Activated T-helper 1 cell treated with anti-CD3 and anti-CD28 coated beads, Interleukin-12 subunit alpha, Interleukin-12 subunit beta, Interleukin-2, Interleukin-4 antibody, amounts not matched to agents 30 ng/mL and 10 ng/mL and 1 ng/mL, durations not matched to agents 14 hours and 24 hours and 36 hours (primary cell): ENCODE data around the gene RBM3. TPM values are rescaled to one million over a fixed set of nuclear protein-coding genes. Genes with fewer than 3 reads are reported as not detected.

Experiments
- DNase-seq: peaks from one replicate; pipeline ENCODE4 v3.0.0; 2021; ENCODE audit warnings: low spot score
- H3K27ac Mint-ChIP-seq: one replicate; pipeline ENCODE4 v1.8.0; 2021; ENCODE audit warnings: mild to moderate bottlenecking, mixed read lengths
- H3K27me3 Mint-ChIP-seq: one replicate; pipeline ENCODE4 v1.8.0; 2022; ENCODE audit warnings: mild to moderate bottlenecking, moderate library complexity, mixed read lengths; ENCODE audit not compliant: insufficient read depth
- H3K36me3 Mint-ChIP-seq: one replicate; pipeline ENCODE4 v1.8.0; 2021; ENCODE audit warnings: low read depth, mixed read lengths
- H3K4me1 Mint-ChIP-seq: one replicate; pipeline ENCODE4 v1.8.0; 2021; ENCODE audit warnings: low read depth, mixed read lengths
- H3K4me3 Mint-ChIP-seq: one replicate; pipeline ENCODE4 v1.8.0; 2021; ENCODE audit warnings: mild to moderate bottlenecking, moderate library complexity, mixed read lengths
- H3K9me3 Mint-ChIP-seq: one replicate; pipeline ENCODE4 v1.8.0; 2021; ENCODE audit warnings: mixed read lengths
- intact Hi-C: fragments of 100-400 bp; cut with micrococcal nuclease; formaldehyde crosslinking; loops from one replicate; pipeline ENCODE4 v1.15.1; 2024
- total RNA-seq: library from RNA; stranded (reverse); gene quantifications from 2 replicates; pipeline ENCODE4 v1.2.3, GENCODE V29; 2022

RBM3 gene
- total RNA-seq, 1 donor from 2014 or later: 318 TPM

DNA sequence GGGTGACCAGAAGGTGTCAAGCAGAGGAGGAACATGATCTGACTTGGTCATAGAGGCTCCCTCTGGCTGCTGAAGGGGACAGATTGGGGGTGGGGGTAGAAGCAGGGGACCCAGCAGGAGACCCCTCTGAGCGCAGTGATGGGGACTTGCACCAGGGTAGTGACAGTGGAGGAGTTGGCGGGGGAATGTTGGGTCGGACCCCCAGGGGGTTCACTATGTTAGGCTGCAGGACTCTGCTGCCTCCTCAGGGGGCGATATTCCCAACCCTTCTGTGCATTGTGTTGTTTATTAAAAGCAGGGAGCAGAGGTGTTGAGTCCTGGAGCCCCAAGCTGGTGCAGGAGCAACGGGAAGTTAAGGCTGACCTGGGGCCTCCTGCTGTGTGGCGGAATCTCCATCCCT, 31.8 kb downstream of the RBM3 start:
- Mint-ChIP-seq H3K27me3 (no peaks in the 10 kb centered on the region), H3K36me3 (peaks cover 3% of the 10 kb centered on the region), H3K4me3 (no peak overlapping the region), H3K4me1 (no peaks in the 10 kb centered on the region), H3K9me3 (no peaks in the 10 kb centered on the region), H3K27ac (no peak overlapping the region)
- intact Hi-C loops: no loop called here
- DNase-seq: no peak

DNA sequence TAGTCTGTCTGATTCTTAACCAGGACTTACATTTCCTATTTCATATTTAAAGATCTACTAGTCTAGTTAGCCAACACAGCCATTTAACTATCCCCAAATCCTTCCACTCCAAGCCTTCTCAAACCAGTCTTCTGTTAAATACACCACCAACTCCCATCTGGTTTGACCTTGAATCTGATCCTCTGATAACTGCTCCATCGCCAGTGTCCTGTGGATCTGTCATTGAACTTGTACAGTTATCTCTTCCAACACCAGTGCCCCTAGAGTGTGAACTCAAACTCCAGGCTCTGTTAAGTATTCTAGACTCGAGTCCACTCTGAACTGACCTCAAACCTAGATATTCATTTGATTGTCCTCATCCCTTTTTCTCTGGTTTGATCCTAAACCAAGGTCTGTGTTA, 37.4 kb downstream of the RBM3 start:
- Mint-ChIP-seq H3K27me3 (no peaks in the 10 kb centered on the region), H3K4me1 (no peaks in the 10 kb centered on the region), H3K9me3 (no peaks in the 10 kb centered on the region), H3K4me3 (no peak overlapping the region), H3K36me3 (no peaks in the 10 kb centered on the region), H3K27ac (no peak overlapping the region)
- intact Hi-C loops: no loop called here
- no peak for DNase-seq

DNA sequence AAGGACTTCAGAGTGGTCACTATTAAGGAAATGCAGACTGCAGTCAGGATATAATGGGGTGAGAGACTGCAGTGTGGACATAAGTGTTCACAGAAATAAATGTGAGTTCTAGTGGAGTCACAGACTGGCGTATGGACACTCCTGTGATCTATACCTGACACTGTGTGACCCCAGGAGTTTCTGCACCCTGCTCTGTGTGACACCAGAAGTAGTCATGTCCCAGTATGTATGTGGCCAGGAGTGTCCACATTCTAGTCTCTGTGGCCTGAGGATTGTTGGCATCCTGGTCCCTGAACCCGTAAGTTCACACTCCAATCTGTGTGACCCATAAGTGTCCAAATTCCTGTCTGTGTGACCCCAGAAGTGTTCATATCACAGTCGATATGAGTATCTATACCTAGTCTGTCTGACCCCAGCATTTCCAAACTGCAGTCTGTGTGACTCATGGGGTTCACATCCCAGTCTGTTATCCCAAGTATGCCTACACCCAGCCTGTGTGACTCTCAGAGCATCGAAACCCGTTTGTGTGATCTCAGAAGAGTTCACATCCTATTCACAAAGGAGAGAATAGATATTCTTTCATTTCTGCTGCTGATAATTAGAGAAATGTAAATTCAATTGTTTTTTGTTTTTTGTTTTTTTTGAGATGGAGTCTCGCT, 39.3 kb downstream of the RBM3 start:
- Mint-ChIP-seq H3K4me1 (no peaks in the 10 kb centered on the region), H3K27me3 (no peaks in the 10 kb centered on the region), H3K36me3 (no peaks in the 10 kb centered on the region), H3K4me3 (no peak overlapping the region), H3K9me3 (no peaks in the 10 kb centered on the region), H3K27ac (no peak overlapping the region)
- intact Hi-C loops: no loop called here
- no peak for DNase-seq

DNA sequence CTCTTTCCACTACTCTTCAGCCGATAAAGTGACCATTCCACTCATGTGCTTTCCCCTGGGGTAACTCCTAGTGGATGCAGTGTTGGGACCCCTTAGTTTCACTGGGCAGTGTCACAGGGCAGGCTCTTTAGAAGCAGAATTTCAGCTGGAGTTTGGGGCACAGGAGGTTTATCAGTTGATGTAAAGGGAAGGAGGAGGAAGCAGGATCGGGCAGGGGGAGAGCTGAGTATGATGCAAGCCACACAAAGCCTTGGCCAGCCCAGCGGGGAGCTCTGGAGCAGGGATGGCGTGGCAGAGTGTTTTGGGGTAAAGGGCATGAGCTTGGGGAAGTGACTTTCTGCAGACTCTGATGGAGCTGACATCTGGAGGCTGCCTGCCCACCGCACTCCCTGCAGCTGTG, 42.3 kb downstream of the RBM3 start:
- intact Hi-C loops: no loop called here

DNA sequence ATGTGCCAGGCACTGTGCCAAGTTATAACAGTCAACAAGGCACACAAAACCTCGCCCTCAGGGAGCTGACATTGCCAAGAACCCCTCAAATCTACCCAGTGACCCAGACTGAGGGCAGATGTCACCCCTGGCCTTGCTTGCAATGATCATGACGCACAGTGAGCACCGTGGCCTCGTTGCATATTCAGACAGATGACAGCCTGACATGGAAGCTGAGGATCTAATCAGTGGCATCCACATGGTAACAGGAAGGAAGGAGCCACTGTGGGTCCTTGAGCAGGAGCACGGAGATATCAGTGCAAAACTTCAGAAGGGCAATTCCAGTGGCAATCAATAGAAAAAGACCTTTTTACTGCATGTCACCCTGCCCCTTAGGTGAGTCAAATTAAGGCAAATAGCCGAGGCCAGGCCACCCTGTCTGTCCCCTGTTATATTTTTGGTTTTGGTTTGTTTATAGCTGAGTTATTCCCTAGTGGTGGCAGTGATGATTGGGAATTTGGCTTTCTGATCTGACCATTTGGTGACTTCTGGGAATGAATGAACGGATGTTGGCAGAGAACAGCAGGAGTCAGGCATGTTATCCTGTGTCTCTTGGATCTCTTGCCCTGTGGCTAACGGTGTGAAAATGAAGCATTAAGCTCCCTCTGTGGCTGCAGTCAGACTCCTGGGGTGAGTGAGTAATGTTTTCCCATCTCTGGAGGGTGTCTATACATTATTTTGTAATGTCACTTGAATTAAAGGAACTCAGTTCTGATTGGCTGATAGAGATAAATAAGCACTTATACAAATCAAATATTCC, 43.5 kb downstream of the RBM3 start:
- Mint-ChIP-seq H3K4me3 (no peak overlapping the region), H3K36me3 (no peaks in the 10 kb centered on the region), H3K27me3 (no peaks in the 10 kb centered on the region), H3K27ac (no peak overlapping the region), H3K4me1 (no peaks in the 10 kb centered on the region), H3K9me3 (no peaks in the 10 kb centered on the region)
- intact Hi-C loops: no loop called here
- DNase-seq: no peak

More for the DNA sequence above, 42.3 kb downstream of the RBM3 start:
- Mint-ChIP-seq H3K27ac (no peak overlapping the region), H3K36me3 (no peaks in the 10 kb centered on the region), H3K9me3 (no peaks in the 10 kb centered on the region), H3K4me1 (no peaks in the 10 kb centered on the region), H3K27me3 (no peaks in the 10 kb centered on the region), H3K4me3 (no peak overlapping the region)
- no peak for DNase-seq

DNA sequence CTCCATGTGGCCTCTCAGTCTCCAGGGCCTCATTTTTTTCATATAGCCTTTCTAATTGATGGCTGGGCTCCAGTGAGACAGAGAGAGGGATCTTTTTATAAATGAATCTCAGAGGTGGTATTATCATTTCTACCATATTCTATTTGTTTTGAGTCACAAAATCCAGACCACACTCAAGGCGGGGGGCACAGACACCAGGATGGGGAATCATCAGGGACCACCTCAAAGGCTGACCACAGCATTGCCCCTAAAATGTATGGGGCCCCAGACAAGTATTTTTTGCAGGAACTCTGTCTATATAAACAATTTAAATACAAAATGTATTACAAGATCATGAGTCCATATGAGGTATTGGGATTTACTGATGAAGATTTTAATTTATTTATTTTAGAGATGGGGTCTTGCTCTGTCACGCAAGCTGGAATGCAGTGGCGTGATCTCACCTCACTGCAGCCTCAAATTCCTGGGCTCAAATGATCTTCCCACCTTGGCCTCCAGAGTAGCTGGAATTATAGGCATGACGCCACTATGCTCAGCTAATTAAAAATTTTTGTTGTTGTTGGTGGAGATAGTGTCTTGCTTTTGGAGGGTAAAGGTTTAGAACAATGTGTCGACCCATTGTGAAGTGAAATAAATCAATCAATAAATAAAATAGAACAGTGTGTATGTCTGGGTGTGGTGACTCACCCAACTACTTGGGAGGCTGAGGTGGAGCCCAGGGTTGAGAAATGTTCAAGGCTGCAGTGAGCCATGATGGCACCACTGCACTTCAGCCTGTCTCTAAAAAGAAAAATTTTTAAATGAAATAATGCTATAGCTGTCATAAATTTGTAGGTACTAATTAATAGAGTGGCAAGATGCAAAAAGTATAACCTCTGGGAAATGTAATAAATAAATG, 52.4 kb downstream of the RBM3 start:
- no peaks in the 10 kb centered on the region for H3K27me3 Mint-ChIP-seq
- H3K36me3 Mint-ChIP-seq: no peaks in the 10 kb centered on the region
- no peak for DNase-seq
- intact Hi-C loops: no loop called here
- no peak overlapping the region for H3K4me3 Mint-ChIP-seq
- H3K4me1 Mint-ChIP-seq: no peaks in the 10 kb centered on the region
- no peak overlapping the region for H3K27ac Mint-ChIP-seq
- no peaks in the 10 kb centered on the region for H3K9me3 Mint-ChIP-seq

Other genes with a start within 250 kb of the RBM3 start
- not detected in 2 replicates for gene SSX3, start 217.8 kb upstream of the RBM3 start, total RNA-seq
- not detected in 2 replicates for gene SSX4, start 190.9 kb upstream of the RBM3 start, total RNA-seq
- gene SSX4B, start 162.5 kb upstream of the RBM3 start, total RNA-seq: not detected in 2 replicates
- gene SLC38A5, start 104.2 kb upstream of the RBM3 start, total RNA-seq: 205 and 206 TPM in 2 replicates
- gene FTSJ1, start 98.3 kb upstream of the RBM3 start, total RNA-seq: 96.2 and 103 TPM in 2 replicates
- 13.6 and 15.1 TPM in 2 replicates for gene PORCN, start 65.5 kb upstream of the RBM3 start, total RNA-seq
- gene EBP, start 52.7 kb upstream of the RBM3 start, total RNA-seq: 164 and 178 TPM in 2 replicates
- 13.5 and 16.0 TPM in 2 replicates for gene TBC1D25, start 34.8 kb upstream of the RBM3 start, total RNA-seq
- 36.3 and 36.5 TPM in 2 replicates for gene WDR13, start 23.0 kb downstream of the RBM3 start, total RNA-seq
- gene WAS, start 109.3 kb downstream of the RBM3 start, total RNA-seq: 106 and 122 TPM in 2 replicates
- gene SUV39H1, start 122.2 kb downstream of the RBM3 start, total RNA-seq: 27.5 and 27.7 TPM in 2 replicates
- not detected in 2 replicates for gene GLOD5, start 187.3 kb downstream of the RBM3 start, total RNA-seq
- gene GATA1, start 212.1 kb downstream of the RBM3 start, total RNA-seq: not detected in 2 replicates
- gene HDAC6, start 227.6 kb downstream of the RBM3 start, total RNA-seq: 44.7 and 56.4 TPM in 2 replicates